ENCODE measurements around the gene TREML2. TPM values are rescaled to one million over a fixed set of nuclear protein-coding genes. Genes with fewer than 3 reads are reported as not detected.

The TREML2 gene
- total and polyA plus RNA-seq, 2 of the 13 experiments (the other 11 are each of a cell fraction or from before 2014, with no cell fraction given), result not detected

GRCh38 chr6:41208439-41209106, 7.6 kb upstream of the TREML2 start:
- BruUV-seq (replicated peaks), result no TSS peak
- 40% methylated on average over 7 of the region's 7 CpGs for WGBS (ENCODE audit: low lambda C conversion rate)
- no peak for ATAC-seq
- Histone ChIP-seq H3K4me2 (ENCODE audit: low read depth, low read length) (no peak overlapping the region), H3K27ac (ENCODE audit: extremely low read length, insufficient read depth, low read length) (no peak overlapping the region), H3K9me3 (ENCODE audit: low read length) (no peaks in the 10 kb centered on the region), H3K79me2 (ENCODE audit: insufficient read depth, low read length) (no peaks in the 10 kb centered on the region), H3K27me3 (ENCODE audit: control insufficient read depth in 1 of 2, insufficient read depth in 2 of 2, low read length in 2 of 2) (peaks cover 0 to 10% of the 10 kb centered on the region in 2 experiments; a peak in 2 of 5 replicates), H4K20me1 (ENCODE audit: insufficient read depth, low read length) (no peaks in the 10 kb centered on the region), H3K4me3 (replicated peaks in 1 of 3; ENCODE audit: insufficient read depth in 1 of 3, low read depth in 2 of 3, low read length in 3 of 3) (no peak overlapping the region), H3K9ac (ENCODE audit: insufficient read depth, low read depth, low read length) (no peak overlapping the region), H3K36me3 (replicated peaks in 1 of 2; ENCODE audit: control insufficient read depth in 1 of 2, insufficient read depth in 2 of 2, low read length in 2 of 2) (no peaks in the 10 kb centered on the region), H2AFZ (ENCODE audit: low read length) (no peak overlapping the region), H3K4me1 (ENCODE audit: insufficient read depth, low read length) (no peaks in the 10 kb centered on the region)
- intact Hi-C loops (cut with micrococcal nuclease; ENCODE audit: unreplicated experiment), result no loop called here
- in situ Hi-C loops (cut with HindIII; ENCODE audit: extremely low pct_ligation_motif_present, low pct_unique_long_range_greater_than_20kb), result no loop called here
- ChIA-PET POLR2A (no interaction called here), CTCF (ENCODE audit: low intra/inter-chr PET ratio, low total read pairs) (no interaction called here)
- TF ChIP-seq AHDC1 (CRISPR knock-in tag; IDR thresholded peaks at IDR 0.05; ENCODE audit: borderline replicate concordance) (no peak), GABPB1 (CRISPR knock-in tag; IDR thresholded peaks at IDR 0.05) (no peak), ZBTB20 (CRISPR knock-in tag; IDR thresholded peaks at IDR 0.05; ENCODE audit: borderline replicate concordance, low read depth) (no peak), ELF4 (CRISPR knock-in tag; IDR thresholded peaks at IDR 0.05; ENCODE audit: borderline replicate concordance) (no peak), ZBTB46 (CRISPR knock-in tag; IDR thresholded peaks at IDR 0.05; ENCODE audit: borderline replicate concordance) (no peak), RORA (CRISPR knock-in tag; IDR thresholded peaks at IDR 0.05) (no peak), ZNF83 (CRISPR knock-in tag; IDR thresholded peaks at IDR 0.05; ENCODE audit: borderline replicate concordance) (no peak), ZNF768 (CRISPR knock-in tag; IDR thresholded peaks at IDR 0.05) (no peak), XRCC5 (optimal IDR thresholded peaks at IDR 0.05; ENCODE audit: low read length) (no peak), TP53 (CRISPR knock-in tag; conservative IDR thresholded peaks at IDR 0.05) (no peak), KAT2B (IDR thresholded peaks at IDR 0.05; ENCODE audit: borderline replicate concordance, low read depth, low read length) (no peak), ZNF18 (CRISPR knock-in tag; IDR thresholded peaks at IDR 0.05; ENCODE audit: insufficient replicate concordance) (no peak)
- FAIRE-seq, result no peak
- DNase-seq (ENCODE audit: low spot score), result no peak
